PC-9 (cell line): ENCODE measurements around the gene ALCAM.

Experiments
- EZH2 ChIP-seq: fragments of 200-600 bp; sonication (generic); IDR thresholded peaks from 2 replicates; pipeline ENCODE4 v1.8.0; 2017; ENCODE audit warnings: antibody characterized with exemption, low read depth
- TF ChIP-seq, protein P1 (sequence below): fragments of 200-600 bp; sonication (generic); conservative IDR thresholded peaks from 2 replicates; pipeline ENCODE4 v1.6.1; 2017; ENCODE audit warnings: mixed run types, antibody characterized with exemption, mild to moderate bottlenecking, moderate library complexity

DNA sequence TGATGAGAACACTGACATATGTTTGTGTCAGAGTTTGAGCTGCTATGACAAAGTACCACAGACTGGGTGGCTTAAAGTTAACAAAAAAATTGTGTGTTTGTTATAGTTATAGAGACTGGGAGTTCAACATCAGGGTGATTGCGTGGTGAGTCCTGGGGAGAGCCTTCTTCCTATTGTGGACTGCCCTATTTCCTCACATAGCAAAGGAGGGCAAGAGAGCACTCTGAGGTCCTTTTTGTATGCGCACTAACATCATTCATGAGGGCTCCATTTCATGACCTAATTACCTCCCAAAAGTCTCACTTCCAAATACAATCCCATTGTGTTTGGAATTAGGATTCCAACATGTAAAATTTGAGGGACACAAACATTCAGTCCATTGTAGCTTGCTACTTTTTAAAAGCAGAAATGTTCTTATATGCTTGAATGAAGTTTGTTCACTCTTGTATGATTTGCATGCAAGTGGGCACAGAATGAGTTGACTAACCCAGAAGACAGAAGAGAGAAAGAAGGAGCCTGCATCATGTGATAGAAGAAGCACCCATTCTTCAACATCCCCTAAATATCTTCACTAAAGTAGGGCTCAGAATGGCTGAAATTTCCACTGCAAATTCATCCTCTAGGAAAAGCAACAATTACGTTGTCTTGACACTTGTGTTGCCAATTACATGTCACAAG lies 18.9 kb upstream of the ALCAM start:
- TF ChIP-seq EZH2, result no peak
- TF ChIP-seq, protein P1, sequence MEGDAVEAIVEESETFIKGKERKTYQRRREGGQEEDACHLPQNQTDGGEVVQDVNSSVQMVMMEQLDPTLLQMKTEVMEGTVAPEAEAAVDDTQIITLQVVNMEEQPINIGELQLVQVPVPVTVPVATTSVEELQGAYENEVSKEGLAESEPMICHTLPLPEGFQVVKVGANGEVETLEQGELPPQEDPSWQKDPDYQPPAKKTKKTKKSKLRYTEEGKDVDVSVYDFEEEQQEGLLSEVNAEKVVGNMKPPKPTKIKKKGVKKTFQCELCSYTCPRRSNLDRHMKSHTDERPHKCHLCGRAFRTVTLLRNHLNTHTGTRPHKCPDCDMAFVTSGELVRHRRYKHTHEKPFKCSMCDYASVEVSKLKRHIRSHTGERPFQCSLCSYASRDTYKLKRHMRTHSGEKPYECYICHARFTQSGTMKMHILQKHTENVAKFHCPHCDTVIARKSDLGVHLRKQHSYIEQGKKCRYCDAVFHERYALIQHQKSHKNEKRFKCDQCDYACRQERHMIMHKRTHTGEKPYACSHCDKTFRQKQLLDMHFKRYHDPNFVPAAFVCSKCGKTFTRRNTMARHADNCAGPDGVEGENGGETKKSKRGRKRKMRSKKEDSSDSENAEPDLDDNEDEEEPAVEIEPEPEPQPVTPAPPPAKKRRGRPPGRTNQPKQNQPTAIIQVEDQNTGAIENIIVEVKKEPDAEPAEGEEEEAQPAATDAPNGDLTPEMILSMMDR, result no peak
